ENCODE results near the gene STXBP5. TPM values are rescaled to one million over a fixed set of nuclear protein-coding genes. Genes with fewer than 3 reads are reported as not detected.
A peak's percentile ranks its signal among the peaks of the same experiment; 100 is the strongest.

STXBP5 gene
- total RNA-seq, 2 donors from 2014 or later, result 45.8 to 52.3 TPM

DNA sequence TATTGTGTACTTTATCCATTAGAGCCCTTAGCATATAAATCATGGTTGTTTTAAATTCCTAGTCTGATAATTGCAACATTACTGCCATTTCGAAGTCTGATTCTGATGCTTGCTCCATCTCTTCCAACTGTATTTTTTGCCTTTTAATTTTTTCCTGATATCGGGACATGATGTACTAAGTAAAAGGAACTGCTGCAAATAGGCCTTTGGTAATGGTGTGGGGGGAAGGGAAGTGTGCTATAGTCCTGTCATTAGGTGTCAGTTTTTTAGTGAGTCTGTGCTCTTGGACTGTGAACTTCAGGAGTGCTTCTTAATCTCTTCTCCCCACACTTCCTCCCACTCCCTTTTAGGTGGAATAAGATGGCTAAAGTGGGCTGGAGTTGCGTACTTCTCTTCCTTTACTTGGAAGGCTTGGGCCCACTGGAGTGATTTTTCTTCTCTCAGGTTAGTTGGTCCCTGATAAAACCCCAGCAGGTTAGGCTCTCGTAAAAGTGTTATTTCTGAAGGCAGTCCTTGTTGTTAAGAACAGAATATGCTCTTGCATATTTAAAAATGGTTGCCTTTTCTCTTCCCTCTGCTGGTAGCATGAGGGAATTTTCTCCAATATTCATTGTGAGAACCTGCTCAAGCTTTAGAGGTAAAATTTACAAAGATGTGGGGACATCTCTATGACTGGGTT, 18.1 kb downstream of the STXBP5 start:
- H3K27me3 ChIP-seq, result no peaks in the 10 kb centered on the region
- no peaks in the 10 kb centered on the region for H3K9me3 ChIP-seq
- intact Hi-C loops (cut with DNase I), result no loop called here
- no peak overlapping the region for H3K4me3 ChIP-seq
- no peak overlapping the region for H3K27ac ChIP-seq
- no peak overlapping the region for H3K9ac ChIP-seq (ENCODE audit: low read depth in 2 of 2, low read length in 2 of 2)
- no peak for DNase-seq
- no peaks in the 10 kb centered on the region for H3K36me3 ChIP-seq
- no peaks in the 10 kb centered on the region for H3K4me1 ChIP-seq
- TF ChIP-seq, protein P1, sequence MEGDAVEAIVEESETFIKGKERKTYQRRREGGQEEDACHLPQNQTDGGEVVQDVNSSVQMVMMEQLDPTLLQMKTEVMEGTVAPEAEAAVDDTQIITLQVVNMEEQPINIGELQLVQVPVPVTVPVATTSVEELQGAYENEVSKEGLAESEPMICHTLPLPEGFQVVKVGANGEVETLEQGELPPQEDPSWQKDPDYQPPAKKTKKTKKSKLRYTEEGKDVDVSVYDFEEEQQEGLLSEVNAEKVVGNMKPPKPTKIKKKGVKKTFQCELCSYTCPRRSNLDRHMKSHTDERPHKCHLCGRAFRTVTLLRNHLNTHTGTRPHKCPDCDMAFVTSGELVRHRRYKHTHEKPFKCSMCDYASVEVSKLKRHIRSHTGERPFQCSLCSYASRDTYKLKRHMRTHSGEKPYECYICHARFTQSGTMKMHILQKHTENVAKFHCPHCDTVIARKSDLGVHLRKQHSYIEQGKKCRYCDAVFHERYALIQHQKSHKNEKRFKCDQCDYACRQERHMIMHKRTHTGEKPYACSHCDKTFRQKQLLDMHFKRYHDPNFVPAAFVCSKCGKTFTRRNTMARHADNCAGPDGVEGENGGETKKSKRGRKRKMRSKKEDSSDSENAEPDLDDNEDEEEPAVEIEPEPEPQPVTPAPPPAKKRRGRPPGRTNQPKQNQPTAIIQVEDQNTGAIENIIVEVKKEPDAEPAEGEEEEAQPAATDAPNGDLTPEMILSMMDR (IDR thresholded peaks at IDR 0.05), result peak; percentile 31

GRCh38 chr6:147223736-147224135, 19.5 kb downstream of the STXBP5 start:
- no peaks in the 10 kb centered on the region for H3K36me3 ChIP-seq
- H3K27me3 ChIP-seq, result no peaks in the 10 kb centered on the region
- H3K4me1 ChIP-seq, result no peaks in the 10 kb centered on the region
- no peak for DNase-seq
- H3K9me3 ChIP-seq, result no peaks in the 10 kb centered on the region
- no peak overlapping the region for H3K9ac ChIP-seq (ENCODE audit: low read depth in 2 of 2, low read length in 2 of 2)
- intact Hi-C loops (cut with DNase I), result no loop called here
- H3K27ac ChIP-seq, result no peak overlapping the region
- TF ChIP-seq, protein P1 (IDR thresholded peaks at IDR 0.05), result no peak
- no peak overlapping the region for H3K4me3 ChIP-seq

DNA sequence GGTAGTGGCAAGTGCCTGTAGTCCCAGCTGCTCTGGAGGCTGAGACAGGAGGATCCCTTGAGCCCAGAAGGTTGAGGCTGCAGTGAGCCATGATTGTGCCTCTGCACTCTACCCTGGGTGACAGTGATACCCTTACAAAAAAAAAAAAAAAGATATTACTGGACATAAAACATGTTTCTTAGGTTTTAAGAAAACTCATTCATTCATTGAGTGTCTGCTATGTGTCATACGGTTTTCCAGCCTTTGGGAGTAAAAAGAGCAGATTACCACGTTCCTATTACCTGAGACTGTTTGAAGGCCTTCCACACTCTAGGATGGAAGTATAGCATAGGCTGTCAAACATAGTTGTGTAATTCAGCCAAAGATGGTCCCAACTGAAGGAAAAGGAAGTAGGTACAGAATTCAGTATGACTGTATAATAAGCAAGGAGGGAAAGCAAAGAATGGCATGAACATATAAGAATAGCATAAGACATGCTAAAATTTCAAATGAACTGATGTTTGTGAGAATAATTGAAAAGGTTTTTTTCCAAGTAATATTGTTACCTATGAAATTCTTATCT, 22.0 kb downstream of the STXBP5 start:
- TF ChIP-seq, protein P1 (IDR thresholded peaks at IDR 0.05), result no peak
- DNase-seq, result no peak
- Histone ChIP-seq H3K9ac (ENCODE audit: low read depth in 2 of 2, low read length in 2 of 2) (no peak overlapping the region), H3K36me3 (no peaks in the 10 kb centered on the region), H3K9me3 (no peaks in the 10 kb centered on the region), H3K27ac (no peak overlapping the region), H3K4me1 (no peaks in the 10 kb centered on the region), H3K4me3 (no peak overlapping the region), H3K27me3 (no peaks in the 10 kb centered on the region)
- intact Hi-C loops (cut with DNase I), result no loop called here

GRCh38 chr6:147226877-147227276, 22.7 kb downstream of the STXBP5 start:
- H3K4me3 ChIP-seq, result no peak overlapping the region

DNA sequence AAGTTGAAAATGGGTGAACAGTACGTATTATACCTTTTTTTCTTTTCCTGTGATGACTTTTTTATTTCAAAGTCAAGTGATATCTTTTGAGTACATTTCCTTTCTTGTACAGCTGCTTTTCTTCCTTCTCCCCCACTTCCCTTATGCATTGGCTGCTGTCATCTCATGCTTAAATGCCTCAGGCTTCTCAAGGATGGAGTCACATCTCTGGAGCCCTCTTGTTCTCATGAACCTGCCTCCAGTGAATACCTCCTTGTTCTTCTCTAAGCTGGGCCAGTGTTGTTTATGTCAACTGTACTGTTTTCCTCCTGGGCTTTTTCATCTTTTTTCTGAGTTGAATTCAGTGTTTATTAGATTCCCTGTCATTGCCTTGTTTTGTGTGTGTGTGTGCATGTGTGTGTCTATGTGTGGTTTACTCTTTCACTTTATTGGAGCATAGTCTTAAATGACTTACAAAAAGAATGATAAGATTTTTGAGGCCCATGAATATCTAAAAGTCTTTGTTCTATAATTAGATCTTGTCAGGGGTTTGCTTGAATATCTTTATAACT, 23.6 kb downstream of the STXBP5 start:
- no peak overlapping the region for H3K9ac ChIP-seq (ENCODE audit: low read depth in 2 of 2, low read length in 2 of 2)
- no peak for DNase-seq
- TF ChIP-seq, protein P1 (IDR thresholded peaks at IDR 0.05), result no peak
- H3K4me1 ChIP-seq, result no peaks in the 10 kb centered on the region
- no peaks in the 10 kb centered on the region for H3K36me3 ChIP-seq
- intact Hi-C loops (cut with DNase I), result no loop called here
- no peak overlapping the region for H3K4me3 ChIP-seq
- no peak overlapping the region for H3K27ac ChIP-seq
- no peaks in the 10 kb centered on the region for H3K9me3 ChIP-seq
- no peaks in the 10 kb centered on the region for H3K27me3 ChIP-seq

More at GRCh38 chr6:147226877-147227276, 22.7 kb downstream of the STXBP5 start:
- H3K4me1 ChIP-seq, result no peaks in the 10 kb centered on the region
- DNase-seq, result no peak
- H3K27me3 ChIP-seq, result no peaks in the 10 kb centered on the region
- H3K9me3 ChIP-seq, result no peaks in the 10 kb centered on the region
- no peaks in the 10 kb centered on the region for H3K36me3 ChIP-seq
- no peak overlapping the region for H3K27ac ChIP-seq
- TF ChIP-seq, protein P1 (IDR thresholded peaks at IDR 0.05), result no peak
- no peak overlapping the region for H3K9ac ChIP-seq (ENCODE audit: low read depth in 2 of 2, low read length in 2 of 2)
- intact Hi-C loops (cut with DNase I), result no loop called here

All from colonic mucosa (tissue), 4 donors.